Measurements from ENCODE around the gene SUPT7L. TPM values are rescaled to one million over a fixed set of nuclear protein-coding genes. Genes with fewer than 3 reads are reported as not detected.
"Not testable (repeated sequence)": the region's sequence is repeated elsewhere in the genome, so short reads cannot be mapped to it uniquely, and the experiment has no call there.

Gene SUPT7L
- total RNA-seq, 1 donor from 2014 or later, result 47.6 TPM

- no peaks in the 10 kb centered on the region for H3K27me3 Mint-ChIP-seq
- peaks cover 16% of the 10 kb centered on the region for H3K36me3 Mint-ChIP-seq (ENCODE audit: insufficient read depth)
- H3K4me3 Mint-ChIP-seq (ENCODE audit: low read depth), result no peak overlapping the region
- no peak for DNase-seq (ENCODE audit: low spot score, unreplicated experiment)
- no peaks in the 10 kb centered on the region for H3K4me1 Mint-ChIP-seq (ENCODE audit: low read depth)
- TF ChIP-seq CTCF (IDR thresholded peaks at IDR 0.05; ENCODE audit: unreplicated experiment), result no peak
- H3K9me3 Mint-ChIP-seq (ENCODE audit: low read depth), result no peaks in the 10 kb centered on the region
- no peak overlapping the region for H3K27ac Mint-ChIP-seq
These were observed 22.6 kb downstream of the SUPT7L start for GRCh38 chr2:27640722-27641245.

GRCh38 chr2:27638709-27639108 is 24.7 kb downstream of the SUPT7L start:
- Mint-ChIP-seq H3K4me3 (ENCODE audit: low read depth) (no peak overlapping the region), H3K36me3 (ENCODE audit: insufficient read depth) (peaks cover 26% of the 10 kb centered on the region), H3K27ac (no peak overlapping the region), H3K9me3 (ENCODE audit: low read depth) (no peaks in the 10 kb centered on the region), H3K4me1 (ENCODE audit: low read depth) (no peaks in the 10 kb centered on the region), H3K27me3 (no peaks in the 10 kb centered on the region)
- TF ChIP-seq CTCF (IDR thresholded peaks at IDR 0.05; ENCODE audit: unreplicated experiment), result no peak
- no peak for DNase-seq (ENCODE audit: low spot score, unreplicated experiment)

- Mint-ChIP-seq H3K4me1 (ENCODE audit: low read depth) (no peaks in the 10 kb centered on the region), H3K36me3 (ENCODE audit: insufficient read depth) (peaks cover 25% of the 10 kb centered on the region), H3K27ac (no peak overlapping the region), H3K9me3 (ENCODE audit: low read depth) (no peaks in the 10 kb centered on the region), H3K4me3 (ENCODE audit: low read depth) (no peak overlapping the region), H3K27me3 (no peaks in the 10 kb centered on the region)
- no peak for TF ChIP-seq CTCF (IDR thresholded peaks at IDR 0.05; ENCODE audit: unreplicated experiment)
- DNase-seq (ENCODE audit: low spot score, unreplicated experiment), result no peak
These were observed 25.3 kb downstream of the SUPT7L start for GRCh38 chr2:27638037-27638637.

- no peak for DNase-seq (ENCODE audit: low spot score, unreplicated experiment)
- no peaks in the 10 kb centered on the region for H3K9me3 Mint-ChIP-seq (ENCODE audit: low read depth)
- H3K27ac Mint-ChIP-seq, result no peak overlapping the region
- no peaks in the 10 kb centered on the region for H3K4me1 Mint-ChIP-seq (ENCODE audit: low read depth)
- TF ChIP-seq CTCF (IDR thresholded peaks at IDR 0.05; ENCODE audit: unreplicated experiment), result no peak
- H3K4me3 Mint-ChIP-seq (ENCODE audit: low read depth), result no peak overlapping the region
- H3K36me3 Mint-ChIP-seq (ENCODE audit: insufficient read depth), result peaks cover 27% of the 10 kb centered on the region
- H3K27me3 Mint-ChIP-seq, result no peaks in the 10 kb centered on the region
These were observed 26.6 kb downstream of the SUPT7L start for GRCh38 chr2:27636766-27637165.

- H3K4me1 Mint-ChIP-seq (ENCODE audit: low read depth), result no peaks in the 10 kb centered on the region
- no peak overlapping the region for H3K27ac Mint-ChIP-seq
- H3K27me3 Mint-ChIP-seq, result no peaks in the 10 kb centered on the region
- H3K9me3 Mint-ChIP-seq (ENCODE audit: low read depth), result no peaks in the 10 kb centered on the region
- no peak overlapping the region for H3K4me3 Mint-ChIP-seq (ENCODE audit: low read depth)
- no peak for DNase-seq (ENCODE audit: low spot score, unreplicated experiment)
- no peak for TF ChIP-seq CTCF (IDR thresholded peaks at IDR 0.05; ENCODE audit: unreplicated experiment)
- H3K36me3 Mint-ChIP-seq (ENCODE audit: insufficient read depth), result peaks cover 22% of the 10 kb centered on the region
These were observed 29.1 kb downstream of the SUPT7L start for GRCh38 chr2:27634291-27634690.

- H3K27ac Mint-ChIP-seq; H3K9me3 Mint-ChIP-seq (ENCODE audit: low read depth); H3K4me1 Mint-ChIP-seq (ENCODE audit: low read depth); DNase-seq (ENCODE audit: low spot score, unreplicated experiment); H3K4me3 Mint-ChIP-seq (ENCODE audit: low read depth); H3K27me3 Mint-ChIP-seq: not testable (repeated sequence)
- H3K36me3 Mint-ChIP-seq (ENCODE audit: insufficient read depth), result peaks cover 10% of the 10 kb centered on the region
These were observed 33.2 kb downstream of the SUPT7L start for GRCh38 chr2:27630257-27630656.

All from progenitor cell of endocrine pancreas (in vitro differentiated cells).